ENCODE results near the gene C2orf15.

C2orf15 gene

DNA sequence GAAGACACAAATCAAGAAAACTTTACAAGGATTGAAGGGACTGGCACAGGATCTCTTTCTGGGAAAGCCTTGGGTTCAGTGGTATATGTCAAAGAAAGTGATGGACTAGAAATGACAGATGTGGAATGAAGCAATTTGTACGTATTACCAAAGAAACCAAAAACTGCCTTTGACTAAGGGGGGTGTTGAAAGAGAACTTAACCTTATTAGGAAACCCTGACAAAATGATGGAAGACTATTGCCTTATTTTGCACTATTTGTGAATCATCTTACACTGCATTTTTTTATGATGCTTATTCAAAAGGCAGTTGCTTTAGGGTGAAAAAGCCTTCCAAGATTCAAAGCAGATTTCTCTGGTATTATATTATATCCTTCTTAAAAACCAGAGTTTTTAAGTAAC is 9.2 kb downstream of the C2orf15 start:
- no peak for DNase-seq (ENCODE audit: low read depth)
- TF ChIP-seq, protein P1, sequence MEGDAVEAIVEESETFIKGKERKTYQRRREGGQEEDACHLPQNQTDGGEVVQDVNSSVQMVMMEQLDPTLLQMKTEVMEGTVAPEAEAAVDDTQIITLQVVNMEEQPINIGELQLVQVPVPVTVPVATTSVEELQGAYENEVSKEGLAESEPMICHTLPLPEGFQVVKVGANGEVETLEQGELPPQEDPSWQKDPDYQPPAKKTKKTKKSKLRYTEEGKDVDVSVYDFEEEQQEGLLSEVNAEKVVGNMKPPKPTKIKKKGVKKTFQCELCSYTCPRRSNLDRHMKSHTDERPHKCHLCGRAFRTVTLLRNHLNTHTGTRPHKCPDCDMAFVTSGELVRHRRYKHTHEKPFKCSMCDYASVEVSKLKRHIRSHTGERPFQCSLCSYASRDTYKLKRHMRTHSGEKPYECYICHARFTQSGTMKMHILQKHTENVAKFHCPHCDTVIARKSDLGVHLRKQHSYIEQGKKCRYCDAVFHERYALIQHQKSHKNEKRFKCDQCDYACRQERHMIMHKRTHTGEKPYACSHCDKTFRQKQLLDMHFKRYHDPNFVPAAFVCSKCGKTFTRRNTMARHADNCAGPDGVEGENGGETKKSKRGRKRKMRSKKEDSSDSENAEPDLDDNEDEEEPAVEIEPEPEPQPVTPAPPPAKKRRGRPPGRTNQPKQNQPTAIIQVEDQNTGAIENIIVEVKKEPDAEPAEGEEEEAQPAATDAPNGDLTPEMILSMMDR (IDR thresholded peaks at IDR 0.05; ENCODE audit: control insufficient read depth, insufficient read depth, low read depth, low read length, missing control alignments): no peak

DNA sequence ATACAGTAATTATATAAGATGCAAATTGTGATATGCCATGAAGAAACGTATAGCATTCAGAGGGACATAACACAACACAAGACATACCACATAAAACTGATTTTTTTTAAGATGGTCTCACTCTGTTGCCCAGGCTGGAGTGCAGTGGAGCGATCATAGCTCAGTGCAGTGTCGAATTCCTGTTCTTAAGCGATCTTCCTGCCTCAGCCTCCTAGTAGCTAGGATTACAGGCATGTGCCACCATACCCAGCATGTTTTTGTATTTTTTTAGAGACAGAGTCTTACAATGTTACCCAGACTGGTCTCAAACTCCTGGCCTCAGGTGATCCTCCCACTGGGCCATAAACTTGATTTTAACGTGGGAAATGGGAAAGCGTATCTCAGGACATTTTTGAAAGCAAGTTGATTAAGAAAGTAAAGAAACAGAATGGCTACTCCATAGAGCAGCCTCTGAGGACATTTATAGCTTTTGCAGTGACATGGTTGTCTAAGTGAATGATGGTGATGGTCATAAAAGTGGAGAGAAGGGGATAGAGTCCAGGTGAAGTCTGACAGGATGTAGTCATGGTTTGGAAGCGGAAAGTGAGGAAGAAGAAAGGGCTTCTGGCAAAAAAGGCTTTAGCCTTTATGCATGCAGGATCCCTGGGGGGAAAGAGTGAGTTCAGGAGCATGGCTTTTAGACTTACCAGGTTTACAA is 10.8 kb downstream of the C2orf15 start:
- H3K4me3 ChIP-seq (ENCODE audit: control insufficient read depth, low read depth, low read length): no peak overlapping the region
- TF ChIP-seq, protein P1 (IDR thresholded peaks at IDR 0.05; ENCODE audit: control insufficient read depth, insufficient read depth, low read depth, low read length, missing control alignments): no peak
- DNase-seq (ENCODE audit: low read depth): no peak

More for the DNA sequence above, 9.2 kb downstream of the C2orf15 start:
- H3K4me3 ChIP-seq (ENCODE audit: control insufficient read depth, low read depth, low read length): no peak overlapping the region

DNA sequence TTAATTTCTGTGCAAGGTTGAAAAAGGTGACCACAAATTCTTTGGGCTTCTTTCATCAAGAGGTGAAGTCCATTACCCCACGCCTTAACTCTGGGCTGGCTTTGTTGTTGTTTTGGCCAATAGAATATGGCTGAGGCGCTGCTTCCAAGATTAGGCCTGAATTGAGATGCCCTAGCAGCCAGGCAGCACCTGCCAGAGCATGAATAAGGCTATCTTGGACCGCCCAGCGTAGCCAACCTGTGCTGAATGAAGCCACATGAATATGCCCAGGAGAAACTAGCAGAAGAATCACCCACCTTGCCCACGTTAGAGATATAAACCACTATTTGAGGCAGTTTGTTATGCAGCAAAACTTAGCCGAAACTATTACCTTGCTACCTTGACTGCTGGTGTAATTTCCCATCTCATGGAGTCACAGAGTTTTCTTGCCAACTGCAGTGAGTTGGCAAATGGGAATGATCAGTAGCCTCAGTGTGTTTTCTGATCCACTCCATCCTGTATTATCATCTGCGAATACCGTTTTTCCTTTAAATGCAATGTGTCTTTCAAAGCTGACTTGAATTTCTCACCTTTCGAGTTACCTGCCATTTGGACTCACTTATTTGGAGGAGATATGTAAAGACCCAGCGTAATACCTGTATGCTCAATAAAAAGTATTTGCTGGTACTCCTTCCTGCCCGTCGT is 12.6 kb downstream of the C2orf15 start:
- TF ChIP-seq, protein P1 (IDR thresholded peaks at IDR 0.05; ENCODE audit: control insufficient read depth, insufficient read depth, low read depth, low read length, missing control alignments): no peak
- DNase-seq (ENCODE audit: low read depth): no peak
- peak overlapping the region; percentile 80 for H3K4me3 ChIP-seq (ENCODE audit: control insufficient read depth, low read depth, low read length)

DNA sequence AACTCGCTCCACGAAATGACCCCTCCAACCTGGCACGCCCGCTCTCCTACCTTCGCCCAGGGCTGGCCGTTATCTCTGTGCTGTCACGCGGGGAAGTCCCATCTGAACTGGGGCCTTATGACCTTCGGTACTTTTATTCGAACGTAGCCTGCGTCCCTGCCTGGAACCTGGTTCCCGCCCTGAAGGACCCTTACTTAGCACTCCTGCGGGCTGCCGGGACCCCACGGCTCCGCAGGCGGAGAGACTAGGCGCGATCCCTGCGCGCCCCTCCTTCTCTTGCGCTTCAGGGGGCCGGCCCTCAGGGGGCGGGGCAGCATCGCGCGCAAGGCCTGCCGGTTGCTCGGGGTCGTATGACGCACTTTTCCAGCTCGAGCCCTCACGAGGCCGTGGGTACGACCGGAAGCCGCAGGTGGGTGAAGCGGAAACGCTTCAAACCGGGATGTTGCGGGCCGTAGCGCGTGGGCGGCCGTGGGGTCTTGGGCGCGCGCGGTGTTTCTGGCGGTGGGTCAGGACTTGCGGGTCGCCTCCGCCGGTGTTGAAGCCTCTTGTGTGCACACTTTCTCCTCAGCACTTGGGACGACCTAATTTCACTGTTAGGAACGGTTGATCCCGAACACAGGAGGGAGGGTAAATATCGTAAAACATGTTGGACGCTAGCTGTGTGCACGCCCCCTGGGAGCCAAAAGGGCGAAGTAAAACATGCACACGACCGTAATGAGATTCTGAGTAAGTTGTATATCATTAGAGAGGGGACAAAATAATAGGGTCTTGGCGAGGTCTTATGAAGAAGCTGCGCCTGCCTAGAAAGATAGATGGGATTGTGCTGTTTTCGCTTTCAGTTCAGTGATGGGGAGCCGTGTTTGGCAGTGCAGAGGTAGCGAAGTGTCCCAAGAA is 13.4 kb downstream of the C2orf15 start, which contains the start of the genes LIPT1 and TSGA10:
Gene LIPT1, plus strand, starts transcription at position 325 of the 894 bp plus-strand sequence. CDS start 6,991 bp downstream, outside the sequence.
Gene TSGA10, minus strand, starts transcription at position 300 of the 894 bp plus-strand sequence. CDS start 45,503 bp downstream, outside the sequence.
- peak within 1 kb of the TSS; percentile 80 for H3K4me3 ChIP-seq (ENCODE audit: control insufficient read depth, low read depth, low read length)
- TF ChIP-seq, protein P1 (IDR thresholded peaks at IDR 0.05; ENCODE audit: control insufficient read depth, insufficient read depth, low read depth, low read length, missing control alignments): peak; percentile 18
- peak; percentile 50 for DNase-seq (ENCODE audit: low read depth)

DNA sequence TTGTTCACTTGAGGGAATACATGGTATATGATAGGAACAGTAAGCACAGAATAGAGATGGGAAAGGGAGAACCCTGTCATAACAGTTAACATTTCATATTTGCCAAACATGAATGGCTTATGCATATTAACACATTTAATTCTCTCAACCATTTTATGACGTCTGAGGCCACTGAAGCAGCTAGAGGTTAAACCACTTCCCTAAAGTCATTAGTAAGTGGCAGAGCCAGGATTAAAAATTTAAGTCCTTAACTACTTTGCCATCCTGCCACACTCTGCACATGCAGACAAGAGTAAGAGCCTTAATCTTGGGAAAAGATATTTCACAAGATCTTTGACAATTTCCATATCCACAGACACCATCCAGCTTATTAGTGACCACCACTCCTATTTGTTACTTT is 15.4 kb downstream of the C2orf15 start:
- DNase-seq (ENCODE audit: low read depth): no peak

More for the DNA sequence above, 15.4 kb downstream of the C2orf15 start:
- TF ChIP-seq, protein P1 (IDR thresholded peaks at IDR 0.05; ENCODE audit: control insufficient read depth, insufficient read depth, low read depth, low read length, missing control alignments): no peak
- no peak overlapping the region for H3K4me3 ChIP-seq (ENCODE audit: control insufficient read depth, low read depth, low read length)
